ENCODE results near the gene ERRFI1. TPM values are rescaled to one million over a fixed set of nuclear protein-coding genes. Genes with fewer than 3 reads are reported as not detected.
A peak's percentile ranks its signal among the peaks of the same experiment; 100 is the strongest.

ERRFI1 gene
- total and polyA plus RNA-seq, 2 experiments from 2014 or later: 123 to 163 TPM

DNA sequence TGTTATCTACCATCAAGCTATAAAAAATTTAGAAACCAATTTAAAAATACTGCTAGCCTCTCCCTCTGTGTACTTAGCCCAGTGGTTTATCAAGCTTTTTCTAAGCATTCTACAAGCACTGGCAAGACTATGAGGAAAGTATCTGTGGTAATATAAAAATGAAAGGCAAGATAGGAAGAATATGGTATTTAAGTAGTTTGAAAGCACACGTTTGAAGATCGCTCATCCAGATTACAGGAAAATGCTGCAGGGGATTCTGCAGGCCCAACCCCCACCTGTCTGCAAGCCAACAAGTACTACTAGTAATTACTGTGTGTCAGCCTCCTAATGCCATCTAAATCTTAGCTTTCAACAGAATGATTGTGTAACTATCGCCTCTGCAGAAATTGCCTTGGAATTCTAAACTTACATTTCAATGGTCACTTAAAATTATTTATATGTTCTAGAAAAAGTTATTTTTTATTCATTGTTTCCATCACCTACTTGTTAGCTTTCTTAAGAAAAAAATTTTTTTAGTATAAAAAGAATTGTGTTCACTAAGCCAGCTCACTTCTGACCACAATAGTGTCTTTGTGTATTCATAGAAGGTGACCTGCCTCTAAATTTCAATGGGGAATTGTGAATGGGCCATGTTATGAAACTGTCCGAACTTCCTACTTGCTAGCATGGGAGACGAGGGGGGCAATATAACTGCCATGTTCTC lies 8.5 kb downstream of the ERRFI1 start:
- Histone ChIP-seq H3K4me2 (peak overlapping the region; percentile 45), H3K4me1 (ENCODE audit: insufficient read depth) (peaks cover 45% of the 10 kb centered on the region)

DNA sequence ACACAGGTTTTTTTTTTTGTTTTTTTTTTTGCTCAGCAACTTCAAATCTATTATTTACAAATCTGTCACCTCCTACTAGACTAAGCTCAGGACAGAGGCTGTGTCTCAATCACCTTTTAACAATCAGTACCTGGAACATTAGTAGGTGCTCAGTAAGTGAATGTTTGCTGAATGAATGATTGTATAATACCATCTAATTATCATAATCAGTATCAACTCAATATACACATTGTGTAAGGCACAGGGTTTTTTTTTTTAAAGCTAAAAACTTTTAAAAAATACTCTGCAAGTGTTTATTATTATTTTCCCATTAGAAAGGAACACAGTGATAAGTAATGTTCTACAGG lies 9.2 kb downstream of the ERRFI1 start:
- H3K27ac ChIP-seq: peak overlapping the region; percentile 16
- TF ChIP-seq EZH2 (IDR thresholded peaks at IDR 0.05; ENCODE audit: borderline replicate concordance) (no peak), EZH2phosphoT487 (IDR thresholded peaks at IDR 0.05; ENCODE audit: low read depth, severe bottlenecking, unreplicated experiment) (no peak)
- TF ChIP-seq, protein P1, sequence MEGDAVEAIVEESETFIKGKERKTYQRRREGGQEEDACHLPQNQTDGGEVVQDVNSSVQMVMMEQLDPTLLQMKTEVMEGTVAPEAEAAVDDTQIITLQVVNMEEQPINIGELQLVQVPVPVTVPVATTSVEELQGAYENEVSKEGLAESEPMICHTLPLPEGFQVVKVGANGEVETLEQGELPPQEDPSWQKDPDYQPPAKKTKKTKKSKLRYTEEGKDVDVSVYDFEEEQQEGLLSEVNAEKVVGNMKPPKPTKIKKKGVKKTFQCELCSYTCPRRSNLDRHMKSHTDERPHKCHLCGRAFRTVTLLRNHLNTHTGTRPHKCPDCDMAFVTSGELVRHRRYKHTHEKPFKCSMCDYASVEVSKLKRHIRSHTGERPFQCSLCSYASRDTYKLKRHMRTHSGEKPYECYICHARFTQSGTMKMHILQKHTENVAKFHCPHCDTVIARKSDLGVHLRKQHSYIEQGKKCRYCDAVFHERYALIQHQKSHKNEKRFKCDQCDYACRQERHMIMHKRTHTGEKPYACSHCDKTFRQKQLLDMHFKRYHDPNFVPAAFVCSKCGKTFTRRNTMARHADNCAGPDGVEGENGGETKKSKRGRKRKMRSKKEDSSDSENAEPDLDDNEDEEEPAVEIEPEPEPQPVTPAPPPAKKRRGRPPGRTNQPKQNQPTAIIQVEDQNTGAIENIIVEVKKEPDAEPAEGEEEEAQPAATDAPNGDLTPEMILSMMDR (IDR thresholded peaks at IDR 0.05; ENCODE audit: poor library complexity): no peak
- H3K79me2 ChIP-seq: peaks cover 92% of the 10 kb centered on the region
- no peak overlapping the region for H2AFZ ChIP-seq
- peaks cover 41% of the 10 kb centered on the region for H3K4me1 ChIP-seq (ENCODE audit: insufficient read depth)
- peaks cover 45% of the 10 kb centered on the region for H4K20me1 ChIP-seq (ENCODE audit: insufficient read depth, poor library complexity, severe bottlenecking)
- H3K4me3 ChIP-seq: no peak overlapping the region
- no peak for DNase-seq (ENCODE audit: low spot score)
- H3K36me3 ChIP-seq (replicated peaks; ENCODE audit: insufficient read depth, low read depth): peaks cover 3% of the 10 kb centered on the region
- peak overlapping the region; percentile 45 for H3K4me2 ChIP-seq
- H3K27me3 ChIP-seq: no peaks in the 10 kb centered on the region
- H3K9me2 ChIP-seq (replicated peaks; ENCODE audit: insufficient read depth): no peaks in the 10 kb centered on the region
- H3K9me3 ChIP-seq (ENCODE audit: low read depth): no peaks in the 10 kb centered on the region

More for the DNA sequence above, 8.5 kb downstream of the ERRFI1 start:
- Histone ChIP-seq H3K9me2 (replicated peaks; ENCODE audit: insufficient read depth) (no peaks in the 10 kb centered on the region), H3K79me2 (peaks cover 92% of the 10 kb centered on the region), H3K27ac (peak overlapping the region; percentile 20), H3K27me3 (no peaks in the 10 kb centered on the region), H3K9me3 (ENCODE audit: low read depth) (no peaks in the 10 kb centered on the region), H3K36me3 (replicated peaks; ENCODE audit: insufficient read depth, low read depth) (peaks cover 3% of the 10 kb centered on the region), H2AFZ (no peak overlapping the region), H3K4me3 (no peak overlapping the region), H4K20me1 (ENCODE audit: insufficient read depth, poor library complexity, severe bottlenecking) (peaks cover 46% of the 10 kb centered on the region)
- TF ChIP-seq EZH2 (IDR thresholded peaks at IDR 0.05; ENCODE audit: borderline replicate concordance) (no peak), EZH2phosphoT487 (IDR thresholded peaks at IDR 0.05; ENCODE audit: low read depth, severe bottlenecking, unreplicated experiment) (no peak)
- TF ChIP-seq, protein P1 (IDR thresholded peaks at IDR 0.05; ENCODE audit: poor library complexity): no peak
- WGBS (ENCODE audit: low lambda C conversion rate, missing lambda C conversion rate): 27% methylated on average over 5 of the region's 5 CpGs
- peak; percentile 47 for DNase-seq (ENCODE audit: low spot score)

DNA sequence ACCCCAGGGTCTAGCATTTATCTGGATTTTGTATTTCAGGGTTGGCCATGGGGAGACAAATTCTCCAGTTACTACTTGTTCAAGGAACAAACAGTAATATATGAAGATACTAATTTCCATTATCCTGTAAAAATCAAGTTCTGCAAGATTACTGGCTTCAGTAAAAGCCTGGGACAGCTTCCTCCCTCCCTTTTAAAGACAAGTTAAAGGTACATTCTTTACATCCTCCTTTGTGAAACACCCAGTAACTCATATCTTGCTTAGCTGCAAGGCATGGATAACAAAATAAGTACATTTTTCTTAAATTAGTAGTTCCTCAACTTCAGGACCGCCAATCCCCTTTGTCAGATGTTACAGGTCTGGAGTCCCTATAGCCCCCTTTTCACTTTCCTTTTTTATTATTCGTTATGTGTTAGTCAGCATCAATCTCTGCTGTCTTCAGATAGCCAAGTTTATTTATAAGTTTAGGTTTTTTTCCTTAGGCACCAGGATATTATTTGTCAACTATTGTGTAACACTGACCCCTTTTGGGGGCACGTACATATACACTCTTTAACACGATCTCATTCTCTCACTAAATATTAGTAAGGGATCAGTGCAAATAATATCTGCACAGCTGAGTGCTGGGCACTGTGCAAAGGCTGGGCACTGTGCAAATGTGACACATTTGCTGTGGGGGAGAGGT lies 9.8 kb downstream of the ERRFI1 start:
- no peaks in the 10 kb centered on the region for H3K27me3 ChIP-seq
- H3K4me1 ChIP-seq (ENCODE audit: insufficient read depth): peaks cover 41% of the 10 kb centered on the region
- no peaks in the 10 kb centered on the region for H3K9me3 ChIP-seq (ENCODE audit: low read depth)
- peak overlapping the region; percentile 45 for H3K4me2 ChIP-seq
- no peak for DNase-seq (ENCODE audit: low spot score)
- H3K36me3 ChIP-seq (replicated peaks; ENCODE audit: insufficient read depth, low read depth): peaks cover 3% of the 10 kb centered on the region
- H3K27ac ChIP-seq: peak overlapping the region; percentile 18
- 47% methylated on average over 4 of the region's 4 CpGs for WGBS (ENCODE audit: low lambda C conversion rate, missing lambda C conversion rate)
- TF ChIP-seq, protein P1 (IDR thresholded peaks at IDR 0.05; ENCODE audit: poor library complexity): no peak
- TF ChIP-seq EZH2phosphoT487 (IDR thresholded peaks at IDR 0.05; ENCODE audit: low read depth, severe bottlenecking, unreplicated experiment) (no peak), EZH2 (IDR thresholded peaks at IDR 0.05; ENCODE audit: borderline replicate concordance) (no peak)
- H3K9me2 ChIP-seq (replicated peaks; ENCODE audit: insufficient read depth): no peaks in the 10 kb centered on the region
- peaks cover 45% of the 10 kb centered on the region for H4K20me1 ChIP-seq (ENCODE audit: insufficient read depth, poor library complexity, severe bottlenecking)
- no peak overlapping the region for H2AFZ ChIP-seq
- no peak overlapping the region for H3K4me3 ChIP-seq
- peaks cover 92% of the 10 kb centered on the region for H3K79me2 ChIP-seq

Measured in hepatocyte (in vitro differentiated cells).